Cardiac septum (tissue), 1 donor: ENCODE results near the gene DDX39A. TPM values are rescaled to one million over a fixed set of nuclear protein-coding genes. Genes with fewer than 3 reads are reported as not detected.

ENCODE experiments used
- DNase-seq: peaks from one replicate; pipeline ENCODE4 v3.0.0-alpha.2; 2020; ENCODE audit warnings: low spot score
- intact Hi-C: fragments of 100-400 bp; cut with DNase I; formaldehyde crosslinking; loops from one replicate; pipeline ENCODE4 v1.14.0; 2022
- total RNA-seq: library from RNA; stranded (reverse); fragmentation: NEBNext Ultra II Directional; extraction: Animal tissue kit (Norgen Biotek cat#: 25700); gene quantifications from one replicate; pipeline ENCODE4 v1.2.1, GENCODE V29; 2021
- donor health status: DM: no; HTN: no; CAD: no.

DDX39A gene
- total RNA-seq, 1 donor from 2014 or later = 26.7 TPM

DNA sequence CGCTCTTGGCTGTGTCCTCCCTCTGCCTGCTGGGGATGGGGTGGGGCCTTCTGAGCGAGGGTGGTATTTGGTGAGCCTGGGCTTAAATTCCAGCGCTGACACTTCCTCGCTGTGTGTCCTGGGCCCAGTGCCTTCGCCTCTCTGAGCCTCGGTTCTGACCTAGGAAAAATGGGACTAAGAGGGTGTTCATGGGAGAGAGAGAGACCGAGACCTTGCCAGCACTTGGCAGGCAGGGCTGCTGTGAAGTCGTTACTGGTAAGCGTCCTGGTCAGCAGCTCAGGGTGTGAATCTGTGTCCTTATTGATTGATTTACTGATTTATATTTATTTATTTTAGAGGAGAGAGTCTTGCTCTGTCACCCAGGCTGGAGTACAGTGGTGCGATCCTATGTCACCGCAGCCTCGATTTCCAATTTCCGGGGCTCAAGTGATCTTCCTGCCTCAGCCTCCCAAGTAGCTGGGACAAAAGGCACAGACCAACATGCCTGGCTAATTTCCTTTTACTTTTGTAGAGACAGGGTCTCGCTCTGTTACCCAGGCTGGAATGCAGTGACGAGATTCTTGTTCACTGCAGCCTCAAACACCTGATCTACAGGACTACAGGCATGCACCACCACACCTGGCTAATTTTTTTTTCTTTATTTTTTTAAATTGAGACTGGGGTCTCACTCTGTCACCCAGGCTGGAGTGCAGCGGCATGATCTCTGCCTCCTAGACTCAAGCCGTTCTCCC is 16.3 kb upstream of the DDX39A start:
- intact Hi-C loops = no loop called here
- no peak for DNase-seq

GRCh38 chr19:14434543-14435319 is 15.6 kb upstream of the DDX39A start:
- intact Hi-C loops = no loop called here
- DNase-seq = peak; percentile 88

DNA sequence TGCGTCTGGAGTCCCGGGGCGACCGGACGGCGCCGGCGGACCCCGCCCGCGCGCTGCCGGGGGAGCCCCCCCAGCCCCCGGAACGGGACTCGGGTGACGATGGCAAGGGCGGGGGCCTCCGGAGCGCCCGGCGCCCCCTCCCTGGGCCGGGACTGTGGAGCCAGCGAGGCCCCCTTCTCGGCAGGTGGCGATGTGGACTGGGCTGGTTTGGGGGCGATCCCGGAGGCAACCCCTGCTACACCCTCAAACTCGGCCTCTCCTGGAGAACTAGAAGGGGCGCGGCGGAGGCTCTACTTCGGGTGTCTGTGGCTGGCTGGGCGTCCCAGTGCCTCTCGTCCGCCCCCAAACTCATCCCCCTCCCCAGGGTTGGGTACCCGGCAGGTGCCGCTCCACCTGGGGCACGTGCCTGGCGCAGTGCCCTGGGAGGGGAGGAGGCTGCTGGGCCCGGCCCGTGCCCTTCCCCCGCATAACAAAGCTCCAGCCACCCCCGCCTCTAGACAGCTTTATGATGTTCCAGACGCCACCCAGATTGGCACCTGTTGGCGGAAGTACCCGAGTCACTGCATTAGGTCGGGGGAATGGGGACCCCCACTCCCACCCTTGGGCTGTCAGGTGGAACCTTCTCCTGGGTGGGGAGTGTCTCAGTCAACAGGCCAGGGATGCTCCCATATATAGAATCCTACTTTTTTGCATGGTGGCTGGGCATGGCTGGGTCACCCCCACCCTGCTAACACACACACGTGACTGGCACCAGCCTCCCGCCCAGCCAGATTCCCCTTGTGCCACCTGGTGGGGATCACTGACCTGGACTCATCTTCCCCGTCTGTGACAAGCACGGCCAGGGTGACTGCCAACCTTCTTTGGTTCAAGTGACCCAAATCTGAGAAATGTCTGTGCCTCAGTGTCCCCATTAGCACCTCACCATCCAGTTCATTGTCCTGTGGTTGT is 14.7 kb upstream of the DDX39A start:
- intact Hi-C loops = loop anchor here (1.0 kb wide), 1 partner anchor 14 kb away; no protein-coding TSS in a partner anchor
- no peak for DNase-seq

GRCh38 chr19:14432791-14433553 is 13.8 kb upstream of the DDX39A start, which contains the start of gene PKN1:
TSS of gene PKN1 (plus strand) at chr19:14433306. CDS start at chr19:14433522, 216 bp downstream.
- intact Hi-C loops = loop anchor here (1.0 kb wide), 1 partner anchor 13 kb away; no protein-coding TSS in a partner anchor
- DNase-seq = peak; percentile 79

DNA sequence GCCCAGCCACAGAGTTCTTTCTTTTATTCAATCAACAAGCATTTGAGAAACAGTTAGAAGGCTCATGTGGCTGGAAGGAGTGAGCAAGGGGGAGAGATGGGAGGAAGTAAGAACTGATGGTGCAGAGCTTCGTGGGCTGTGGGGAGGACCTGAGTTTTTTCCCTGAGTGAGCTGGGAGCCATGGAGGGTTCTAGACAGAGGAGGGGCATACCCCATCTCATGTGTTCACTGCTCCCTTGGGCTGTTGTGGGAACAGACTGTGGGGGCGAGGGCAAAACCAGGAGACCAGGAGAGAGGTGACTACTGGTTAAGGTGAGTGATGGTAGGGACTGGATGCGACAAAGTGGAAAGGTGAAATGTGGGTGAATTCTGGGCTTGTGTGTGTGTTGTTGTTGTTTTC is 11.6 kb upstream of the DDX39A start:
- DNase-seq = no peak
- intact Hi-C loops = no loop called here

GRCh38 chr19:14428882-14429416 is 9.8 kb upstream of the DDX39A start:
- intact Hi-C loops = no loop called here
- DNase-seq = no peak

DNA sequence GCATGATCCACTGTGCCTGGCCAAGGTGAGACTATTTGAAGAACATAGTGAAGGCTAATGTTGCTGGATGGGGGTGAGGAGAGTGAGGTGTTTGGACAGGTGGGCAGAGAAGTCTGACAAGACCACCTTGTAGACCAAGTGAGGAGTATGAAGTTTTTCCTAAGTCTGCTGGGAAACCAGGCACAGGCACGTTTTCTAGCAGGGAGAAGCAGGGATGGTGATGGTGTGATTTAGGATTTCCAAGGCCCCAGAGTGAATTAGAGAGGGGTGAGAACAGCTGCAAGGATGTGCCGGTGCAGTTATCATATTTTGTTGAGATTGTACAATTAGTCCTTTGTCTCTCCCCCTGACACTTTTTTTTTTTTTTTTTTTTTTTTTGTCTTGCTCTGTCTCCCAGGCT is 8.3 kb upstream of the DDX39A start:
- intact Hi-C loops = no loop called here
- DNase-seq = no peak

- intact Hi-C loops = no loop called here
- DNase-seq = no peak
These were observed 6.6 kb upstream of the DDX39A start for GRCh38 chr19:14425696-14426138.

GRCh38 chr19:14418856-14419105 is 360 bp downstream of the DDX39A start:
- intact Hi-C loops = no loop called here
- no peak for DNase-seq

GRCh38 chr19:14416817-14417231 is 2.3 kb downstream of the DDX39A start:
- no peak for DNase-seq
- intact Hi-C loops = no loop called here

DNA sequence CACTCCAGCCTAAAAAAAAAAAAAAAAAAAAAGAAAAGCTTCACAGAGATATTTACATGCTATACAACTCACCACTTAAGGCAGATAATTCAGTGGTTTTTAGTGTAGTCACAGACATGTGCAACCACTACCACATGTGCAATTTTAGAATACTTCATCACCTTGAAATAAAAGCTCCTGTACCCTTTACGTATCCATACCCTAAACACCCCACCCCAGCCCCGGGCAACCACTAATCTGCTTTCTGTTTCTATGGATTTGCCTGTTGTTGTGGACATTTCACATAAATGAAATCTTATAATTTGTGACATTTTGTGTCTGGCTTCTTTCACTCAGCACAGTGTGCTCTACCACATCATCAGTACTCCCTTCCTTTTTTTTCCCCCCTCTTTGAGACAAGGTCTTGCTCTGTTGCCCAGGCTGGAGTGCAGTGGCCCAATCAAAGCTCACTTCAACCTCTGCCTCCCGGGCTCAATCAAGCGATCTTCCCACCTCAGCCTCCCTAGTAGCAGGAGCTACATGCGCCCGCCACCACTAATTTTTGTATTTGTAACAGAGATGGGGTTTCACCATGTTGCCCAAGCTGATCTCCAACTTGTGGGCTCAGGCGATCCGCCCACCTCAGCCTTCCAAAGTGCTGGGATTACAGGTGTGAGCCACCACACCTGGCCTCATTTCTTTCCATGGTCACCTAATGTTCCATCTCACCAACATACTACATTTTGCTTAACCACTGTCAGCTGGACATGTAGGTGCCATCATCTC is 4.0 kb downstream of the DDX39A start:
- intact Hi-C loops = no loop called here
- no peak for DNase-seq

DNA sequence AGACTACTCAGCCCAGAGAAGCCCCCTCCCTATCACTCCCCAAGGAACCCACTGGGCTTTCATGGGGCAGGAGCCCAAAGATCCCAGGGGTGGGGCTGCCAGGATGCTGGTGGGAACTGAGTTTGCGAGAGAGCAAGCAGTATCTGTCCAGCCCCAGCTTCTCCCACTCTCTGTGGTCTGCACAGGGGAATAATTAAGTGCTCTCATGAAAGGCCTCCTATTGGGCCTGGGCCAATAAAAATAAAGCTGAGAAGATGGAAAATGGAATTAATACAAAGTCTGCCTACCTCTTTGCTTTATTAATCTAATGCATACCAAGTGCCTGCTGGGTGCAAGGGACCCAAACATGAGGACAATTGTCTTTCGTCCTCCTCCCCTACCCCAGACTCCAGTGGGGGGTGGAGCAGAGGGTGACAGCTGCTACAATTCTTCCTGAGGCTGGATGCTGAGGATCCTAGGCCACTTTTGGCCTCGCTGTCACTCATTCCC is 5.4 kb downstream of the DDX39A start:
- no peak for DNase-seq
- intact Hi-C loops = no loop called here

- intact Hi-C loops = no loop called here
- DNase-seq = no peak
These were observed 6.0 kb downstream of the DDX39A start for GRCh38 chr19:14412996-14413692.

DNA sequence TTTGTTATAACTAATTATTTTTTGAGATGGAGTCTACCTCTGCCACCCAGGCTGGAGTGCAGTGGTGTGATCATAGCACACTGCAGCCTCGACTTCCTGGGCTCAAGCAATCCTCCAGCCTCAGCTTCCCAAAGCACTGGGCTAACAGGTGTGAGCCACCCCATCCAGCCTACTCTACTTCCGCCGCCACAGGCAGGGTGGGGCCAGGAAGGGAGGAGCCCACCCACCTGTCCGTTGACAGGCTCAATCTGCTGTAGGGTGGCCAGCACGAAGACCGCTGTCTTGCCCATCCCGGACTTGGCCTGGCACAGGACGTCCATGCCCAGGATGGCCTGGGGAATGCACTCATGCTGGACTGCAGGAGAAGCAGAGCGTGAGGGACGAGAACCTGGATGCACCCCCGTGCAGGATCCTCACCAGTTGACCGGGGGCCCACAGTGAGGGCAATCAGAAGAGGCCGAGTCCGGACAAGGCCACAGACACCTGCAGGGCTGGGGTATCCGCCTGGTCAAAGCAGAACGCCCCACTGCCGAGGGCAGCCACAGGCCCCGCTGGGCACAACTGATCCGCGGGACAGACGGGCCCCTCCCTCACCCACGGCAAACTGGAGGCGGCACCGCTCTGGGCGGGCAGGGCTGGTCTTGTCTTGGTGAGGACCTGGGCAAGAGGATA is 6.7 kb downstream of the DDX39A start:
- DNase-seq = no peak
- intact Hi-C loops = no loop called here

DNA sequence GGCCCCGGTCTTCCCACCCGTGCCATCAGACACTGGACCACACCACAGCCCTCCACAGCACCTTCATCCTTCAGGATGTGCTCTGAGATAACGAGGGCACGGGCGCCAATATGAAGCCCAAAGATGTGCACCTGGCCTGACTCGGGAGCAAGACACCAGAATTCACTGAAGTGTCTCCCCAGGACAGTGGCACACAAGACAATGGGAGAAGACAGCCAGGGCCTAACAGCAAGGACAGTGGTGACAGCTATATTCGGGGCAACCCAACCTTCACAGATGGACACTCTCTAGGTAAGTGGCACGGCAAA is 7.2 kb downstream of the DDX39A start:
- intact Hi-C loops = no loop called here

DNA sequence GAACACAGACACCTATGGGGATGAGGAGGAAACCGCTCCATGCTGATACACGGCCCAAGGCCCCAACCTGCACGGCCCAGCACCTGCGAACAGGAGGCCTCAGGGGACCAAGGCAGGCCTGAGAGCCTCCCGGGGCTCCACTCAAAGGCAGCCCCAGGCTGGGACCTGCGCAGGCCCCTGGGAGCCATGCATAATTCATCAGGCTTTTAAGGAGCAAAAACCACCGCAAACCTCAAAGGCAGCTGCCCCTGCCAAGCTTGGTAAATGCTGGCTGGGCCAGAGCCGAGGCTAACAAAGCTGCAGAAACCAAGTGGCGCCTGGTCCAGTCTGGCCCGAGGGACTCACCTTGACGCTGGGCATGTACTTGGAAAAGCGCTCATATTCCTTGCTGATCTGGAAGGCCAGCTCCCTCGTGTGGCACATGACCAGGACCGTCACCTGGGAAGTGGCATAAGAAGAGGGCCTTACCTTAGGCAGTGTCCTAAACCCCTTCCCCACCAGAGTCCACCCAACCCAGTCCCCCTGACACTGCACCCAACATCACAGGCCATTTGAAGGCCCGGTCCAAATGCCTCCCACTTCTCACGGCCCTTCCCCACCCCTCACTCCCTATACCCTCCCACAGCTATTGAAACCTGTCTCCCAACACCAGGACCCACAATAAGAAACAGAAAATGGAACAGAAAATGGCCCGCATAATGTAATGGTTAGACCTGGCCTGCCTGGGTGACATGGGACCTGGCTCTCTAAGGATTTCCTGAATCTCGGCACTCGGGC is 7.8 kb downstream of the DDX39A start:
- intact Hi-C loops = no loop called here
- no peak for DNase-seq

More for the DNA sequence above, 7.2 kb downstream of the DDX39A start:
- no peak for DNase-seq
